ENCODE measurements around the gene KRTAP9-9.
"Not testable (repeated sequence)": the region's sequence is repeated elsewhere in the genome, so short reads cannot be mapped to it uniquely, and the experiment has no call there.

KRTAP9-9 gene

DNA sequence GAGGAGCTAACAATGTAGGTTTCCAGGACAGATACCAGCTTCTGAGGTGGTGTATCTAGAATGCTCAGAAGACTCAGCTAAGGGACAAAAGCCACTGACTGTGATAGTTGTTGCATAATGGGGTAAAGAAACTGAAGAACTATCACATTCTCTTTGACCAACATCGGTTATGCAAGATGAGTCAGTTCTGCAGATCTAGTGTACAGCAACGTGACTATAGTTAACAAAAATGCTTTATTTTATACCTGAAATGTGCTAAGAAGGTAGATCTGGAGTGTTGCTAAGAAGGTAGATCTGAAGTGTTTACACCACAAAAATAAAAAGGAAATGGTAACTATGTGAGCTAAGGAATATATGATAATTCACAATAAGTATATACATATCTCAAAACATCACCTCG lies 12.5 kb downstream of the KRTAP9-9 start:
- DNase-seq = no peak

DNA sequence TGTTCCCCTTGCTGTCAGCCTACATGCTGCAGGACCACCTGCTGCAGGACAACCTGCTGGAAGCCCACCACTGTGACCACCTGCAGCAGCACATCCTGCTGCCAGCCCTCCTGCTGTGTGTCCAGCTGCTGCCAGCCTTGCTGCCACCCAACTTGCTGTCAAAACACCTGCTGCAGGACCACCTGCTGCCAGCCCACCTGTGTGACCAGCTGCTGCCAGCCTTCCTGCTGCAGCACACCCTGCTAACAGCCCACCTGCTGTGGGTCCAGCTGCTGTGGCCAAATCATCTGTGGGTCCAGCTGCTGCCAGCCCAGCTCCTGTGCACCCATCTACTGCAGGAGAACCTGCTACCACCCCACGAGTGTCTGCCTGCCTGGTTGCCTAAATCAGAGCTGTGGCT lies 16.1 kb downstream of the KRTAP9-9 start:
- DNase-seq = not testable (repeated sequence)

DNA sequence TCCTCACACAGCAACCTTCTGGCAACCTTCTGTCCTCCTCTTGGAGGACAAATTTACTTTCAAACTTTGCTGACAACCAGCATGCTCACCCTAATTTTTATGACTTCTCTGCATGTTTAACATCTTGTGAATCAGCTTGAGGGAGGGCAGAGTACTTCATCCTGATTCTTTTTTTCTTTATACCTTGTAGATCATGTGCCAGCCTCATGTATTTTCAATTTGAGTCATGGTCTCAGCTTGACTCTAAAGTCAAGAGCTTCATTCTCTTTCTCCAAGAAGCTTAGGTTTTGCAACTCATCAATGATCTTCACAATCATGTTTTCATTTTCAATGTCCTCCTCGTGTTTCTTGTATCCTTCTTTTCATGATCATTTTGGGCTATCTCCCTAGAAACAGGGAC lies 16.7 kb downstream of the KRTAP9-9 start:
- DNase-seq = no peak

DNA sequence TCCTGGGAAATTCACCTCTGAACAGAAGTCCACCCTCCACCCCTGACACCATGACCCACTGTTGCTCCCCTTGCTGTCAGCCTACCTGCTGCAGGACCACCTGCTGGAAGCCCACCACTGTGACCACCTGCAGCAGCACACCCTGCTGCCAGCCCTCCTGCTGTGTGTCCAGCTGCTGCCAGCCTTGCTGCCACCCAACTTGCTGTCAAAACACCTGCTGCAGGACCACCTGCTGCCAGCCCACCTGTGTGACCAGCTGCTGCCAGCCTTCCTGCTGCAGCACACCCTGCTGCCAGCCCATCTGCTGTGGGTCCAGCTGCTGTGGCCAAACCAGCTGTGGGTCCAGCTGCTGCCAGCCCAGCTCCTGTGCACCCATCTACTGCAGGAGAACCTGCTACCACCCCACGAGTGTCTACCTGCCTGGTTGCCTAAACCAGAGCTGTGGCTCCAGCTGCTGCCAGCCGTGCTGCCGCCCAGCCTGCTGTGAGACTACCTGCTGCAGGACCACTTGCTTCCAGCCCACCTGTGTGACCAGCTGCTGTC lies 20.5 kb downstream of the KRTAP9-9 start, which contains the start of gene KRTAP9-7:
Gene KRTAP9-7 (plus strand): TSS at position 51 of the 543 bp plus-strand sequence. CDS start 0 bp downstream, at position 51.
- DNase-seq = not testable (repeated sequence)

DNA sequence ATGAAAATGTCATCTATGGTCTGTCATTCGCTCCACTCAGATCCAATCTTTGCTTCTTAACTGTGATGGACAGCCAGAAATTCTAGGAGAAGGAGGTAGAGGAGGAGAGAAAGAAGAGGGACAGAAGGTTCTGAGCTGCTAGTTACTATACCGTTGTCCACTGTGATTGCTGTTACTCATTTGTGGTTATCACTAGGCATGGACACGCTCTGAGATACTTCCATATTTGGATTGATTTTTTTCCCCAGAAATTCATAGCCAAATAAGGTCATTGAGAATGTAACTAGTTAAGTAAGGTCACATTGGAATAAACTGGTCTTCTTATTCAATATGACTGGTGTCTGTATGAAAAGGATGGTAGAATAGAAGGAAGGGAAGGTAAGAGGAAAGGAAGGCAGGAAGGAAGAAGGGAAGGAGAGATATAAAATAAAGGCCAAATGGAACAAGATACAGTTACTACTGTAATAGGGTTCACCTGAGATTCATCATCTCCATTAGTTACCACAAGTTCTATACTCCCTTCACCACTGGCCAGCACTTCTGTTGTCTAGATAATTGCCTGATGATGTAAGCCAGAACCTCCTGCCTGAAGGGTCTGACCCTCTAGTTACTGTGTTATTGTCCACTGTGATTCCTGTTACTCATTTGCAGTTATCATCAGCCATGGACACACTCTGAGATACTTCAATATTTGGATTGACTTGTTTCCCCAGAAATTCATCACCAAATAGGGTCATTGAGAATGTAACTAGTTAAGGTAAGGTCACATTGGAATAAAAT lies 23.2 kb downstream of the KRTAP9-9 start:
- no peak for DNase-seq

DNA sequence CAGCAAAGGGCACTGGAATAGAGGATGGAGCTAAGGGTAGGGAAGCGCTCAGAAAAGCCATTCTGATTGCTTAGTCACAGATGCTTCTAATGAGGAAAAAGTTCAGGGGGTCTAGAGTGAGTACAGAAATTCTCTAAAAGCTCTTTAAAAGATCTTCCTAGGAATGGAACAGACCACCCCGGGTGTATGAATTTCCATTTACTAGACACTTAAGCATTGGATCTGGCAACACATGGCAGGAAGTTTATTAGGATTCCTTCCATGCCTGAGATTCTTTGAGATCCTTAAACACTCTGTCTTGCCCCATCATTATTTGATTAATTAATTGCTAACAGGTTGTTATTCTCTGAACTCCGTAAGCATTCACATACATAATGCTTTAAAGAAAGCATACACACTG lies 28.9 kb downstream of the KRTAP9-9 start:
- no peak for DNase-seq

DNA sequence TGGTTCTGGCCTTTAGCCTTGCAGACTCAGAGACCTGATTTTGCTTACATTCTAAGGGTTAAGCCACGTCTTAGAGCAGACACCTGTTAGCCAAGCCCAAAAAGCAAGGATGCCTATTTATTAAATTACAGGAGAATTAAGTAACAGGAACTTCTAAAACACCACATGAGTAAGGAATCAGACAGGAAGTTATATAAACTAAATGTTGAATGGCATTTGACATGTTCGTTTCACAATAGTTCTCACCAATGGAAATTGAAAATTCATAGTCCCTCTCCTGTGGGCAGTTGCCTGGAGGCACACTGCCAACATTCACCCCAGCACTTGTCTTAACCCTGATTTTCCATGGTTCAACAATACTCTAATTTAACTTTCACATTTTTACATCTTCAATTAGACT lies 29.4 kb downstream of the KRTAP9-9 start:
- DNase-seq = no peak

DNA sequence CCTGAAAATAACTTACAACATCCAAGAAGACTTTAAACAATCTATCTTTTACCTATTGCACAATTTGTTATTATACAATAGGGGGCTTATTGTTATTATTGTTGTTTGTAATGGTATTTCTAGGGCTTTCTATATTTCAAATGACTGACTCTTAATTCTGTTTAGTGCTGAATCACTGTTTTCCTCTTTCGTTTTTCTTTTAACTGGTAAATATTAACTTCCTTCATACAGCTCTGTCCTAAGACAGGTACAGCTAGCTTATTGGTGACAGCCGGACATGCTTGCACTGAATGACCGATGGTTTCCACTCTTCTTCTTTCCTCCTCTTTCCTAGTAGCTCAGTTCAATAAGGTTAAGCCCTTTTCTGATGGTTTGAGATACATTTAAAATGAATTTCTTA lies 31.9 kb downstream of the KRTAP9-9 start:
- DNase-seq = no peak

DNA sequence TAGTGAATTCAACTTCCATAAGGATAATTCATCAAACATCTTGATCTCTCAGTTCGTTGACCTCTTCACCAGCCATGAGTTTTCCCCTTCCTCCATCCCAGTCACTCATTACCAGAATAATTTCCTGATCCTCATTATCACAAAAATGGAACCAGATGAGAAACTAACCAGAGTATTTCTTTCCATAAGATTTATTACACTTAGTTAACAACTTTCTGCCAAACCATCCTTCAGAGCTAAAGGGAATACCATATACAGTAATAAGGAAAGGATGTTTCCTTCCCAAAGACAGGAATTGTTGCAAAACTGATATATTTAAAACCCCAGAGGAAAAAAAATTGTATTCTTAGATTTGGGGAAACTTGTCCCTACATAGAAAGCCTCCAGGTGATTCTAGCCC lies 38.8 kb downstream of the KRTAP9-9 start:
- DNase-seq = no peak

DNA sequence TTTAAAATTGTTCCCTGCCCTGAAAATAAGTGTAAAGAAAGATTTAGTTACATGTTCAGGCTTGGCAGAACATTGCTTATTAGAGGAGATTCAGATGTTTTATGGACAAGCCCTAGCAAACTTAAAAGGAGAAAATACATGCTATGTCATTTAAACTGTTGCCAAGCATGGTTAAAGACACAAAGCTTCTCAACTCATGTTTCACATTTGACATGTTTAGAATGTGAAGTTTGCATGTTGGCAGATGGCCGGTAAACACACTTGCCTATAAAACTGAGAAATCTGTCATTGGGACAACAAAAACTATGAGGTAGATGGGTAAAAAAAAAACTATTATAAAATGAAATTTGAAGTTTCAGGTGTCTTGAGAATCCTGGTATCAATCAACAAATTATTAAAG lies 41.7 kb downstream of the KRTAP9-9 start:
- DNase-seq = no peak

DNA sequence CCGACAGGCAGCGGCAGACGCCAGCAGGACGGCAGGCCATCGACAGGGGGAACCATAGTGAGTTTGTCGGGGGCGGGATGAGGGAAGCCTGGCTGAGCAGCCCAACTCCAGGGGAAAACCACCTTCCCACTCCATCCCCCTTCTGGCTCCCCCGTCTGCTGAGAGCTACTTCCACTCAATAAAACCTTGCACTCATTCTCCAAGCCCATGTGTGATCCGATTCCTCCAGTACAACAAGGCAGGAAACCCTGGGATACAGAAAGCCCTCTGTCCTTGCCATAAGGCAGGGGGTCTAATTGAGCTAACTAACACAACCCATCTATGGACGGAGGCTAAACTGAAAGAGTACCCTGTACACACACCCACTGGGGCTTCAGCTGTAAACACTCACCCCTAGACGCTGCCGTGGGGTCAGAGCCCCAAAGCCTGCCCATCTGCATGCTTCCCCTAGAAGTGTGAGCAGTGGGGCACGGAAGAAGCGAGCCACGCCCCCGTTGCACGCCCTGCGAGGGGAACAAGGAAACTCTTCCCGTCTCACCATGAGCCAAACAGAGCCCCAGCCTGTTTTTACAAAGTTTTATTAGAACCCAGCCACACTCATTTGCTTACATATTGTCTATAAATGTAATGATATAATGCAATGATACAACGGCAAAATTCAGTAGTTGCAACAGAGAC lies 43.4 kb downstream of the KRTAP9-9 start:
- no peak for DNase-seq

DNA sequence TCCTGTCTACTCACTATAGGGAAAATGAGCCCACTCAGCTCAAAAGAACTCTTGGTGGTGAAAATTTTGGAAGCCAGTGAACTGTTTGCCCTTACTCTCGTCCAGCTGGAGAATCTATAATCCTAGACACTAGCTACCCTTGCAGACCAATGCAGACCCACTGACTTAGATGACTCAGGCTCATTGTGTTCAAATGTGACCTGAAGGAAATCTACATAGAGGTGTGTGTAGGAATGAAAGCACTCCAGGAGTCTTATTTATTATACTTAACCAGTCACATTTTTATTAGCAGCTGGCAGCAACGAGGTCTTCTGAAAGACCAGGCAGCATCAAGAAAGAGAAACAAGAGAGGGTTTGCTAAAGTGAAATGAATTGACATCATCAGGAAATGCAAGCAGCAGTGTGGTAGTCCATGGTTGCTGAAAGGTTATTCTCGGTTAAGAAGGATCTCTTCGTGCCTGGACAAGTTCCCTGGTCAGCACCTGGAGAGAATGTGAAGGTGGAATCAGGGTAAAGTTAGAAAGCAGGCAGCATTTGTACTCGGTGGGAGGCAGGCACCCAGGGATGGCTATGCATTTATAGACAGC lies 46.1 kb downstream of the KRTAP9-9 start:
- no peak for DNase-seq

DNA sequence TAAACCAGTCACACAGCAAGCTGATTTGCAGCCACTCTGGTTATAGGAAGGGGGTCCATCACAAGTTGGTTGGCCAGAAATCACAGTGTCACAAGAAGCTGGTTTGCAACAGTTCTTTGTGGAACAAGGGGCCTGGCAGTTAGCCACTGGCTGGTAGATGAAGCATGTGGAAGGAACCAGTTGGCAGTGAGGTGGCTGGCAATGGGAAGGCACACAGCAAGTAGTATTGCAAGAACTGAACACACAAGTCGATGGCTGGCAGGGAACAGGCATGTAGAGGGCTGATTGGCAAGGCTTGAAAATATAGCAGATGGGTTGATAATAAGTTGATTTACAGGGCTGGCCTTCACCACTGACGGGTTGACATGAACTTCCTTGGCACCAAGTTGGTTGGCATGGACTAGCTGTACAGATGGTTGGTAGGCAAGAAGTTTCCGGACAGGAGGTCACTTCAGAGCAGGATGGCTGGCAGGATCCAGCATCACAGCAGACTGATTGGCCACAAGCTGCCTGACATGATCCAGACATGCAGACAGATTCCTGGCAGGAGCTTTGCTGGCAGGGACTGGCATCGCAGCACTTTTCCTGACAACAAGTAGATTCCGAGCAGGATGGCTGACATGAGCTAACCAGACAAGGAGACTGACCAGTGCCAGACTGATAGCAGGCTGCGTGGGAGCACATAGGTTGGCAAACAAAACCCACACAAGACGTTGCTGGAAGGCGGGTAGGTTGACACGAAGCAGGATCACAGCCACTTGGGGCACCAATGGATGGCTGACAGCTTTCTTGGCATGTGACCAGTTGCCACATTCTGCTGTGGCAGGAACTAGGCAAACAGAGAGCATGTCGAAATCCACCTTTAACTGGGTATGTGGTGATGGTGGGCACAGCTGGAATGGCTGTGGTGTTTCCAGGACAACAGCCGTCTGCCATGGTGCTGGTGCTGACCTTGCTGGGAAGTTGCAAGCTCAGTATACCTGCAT lies 47.0 kb downstream of the KRTAP9-9 start, which contains the start of gene KRTAP29-1:
Gene KRTAP29-1 (minus strand): TSS at position 936 of the 986 bp plus-strand sequence. CDS start 0 bp downstream, at position 936.
- DNase-seq = no peak

DNA sequence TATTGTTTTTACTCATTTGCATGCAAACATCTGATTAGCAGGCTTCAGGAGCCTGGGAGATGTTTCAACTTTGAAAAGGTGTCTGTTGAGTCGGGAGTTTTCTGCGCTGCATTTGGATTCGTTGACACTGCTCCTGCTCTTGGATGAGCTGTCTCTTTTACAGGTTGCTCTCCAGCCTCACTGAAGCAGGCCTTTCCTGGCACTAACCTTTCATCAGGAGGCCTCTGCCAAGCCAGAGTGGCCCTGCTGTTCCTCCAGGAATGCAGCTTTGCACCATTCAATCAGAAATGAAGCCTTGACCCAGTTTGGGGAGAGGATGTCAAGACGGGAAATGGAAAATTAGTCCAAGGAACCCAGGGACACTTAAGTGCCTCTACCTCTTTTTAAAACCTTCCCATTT lies 47.8 kb downstream of the KRTAP9-9 start:
- DNase-seq = no peak

DNA sequence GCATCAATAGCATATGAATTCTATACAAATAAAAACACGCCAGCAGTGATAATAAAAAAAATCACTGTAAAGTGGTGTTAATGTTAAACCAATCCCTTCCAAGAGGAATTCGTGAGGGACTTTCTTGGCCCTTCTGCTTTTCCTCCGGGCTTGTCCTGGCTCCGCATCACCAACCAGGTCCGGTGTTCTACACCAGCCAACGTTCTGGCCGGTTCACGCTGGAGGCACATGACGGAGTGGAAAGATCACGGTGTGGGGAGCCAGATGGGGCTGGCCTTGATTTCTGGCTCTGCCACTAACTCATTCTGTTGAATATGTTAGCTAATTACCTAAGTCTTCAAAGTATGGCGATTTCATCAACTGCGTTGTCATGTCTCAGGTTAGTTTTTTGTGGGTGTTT lies 48.9 kb downstream of the KRTAP9-9 start:
- no peak for DNase-seq

All from CD4-positive, alpha-beta T cell treated with Interleukin-10 for 1 hour (primary cell).